K562 (cell line): ENCODE data around the gene TRIP6. TPM values are rescaled to one million over a fixed set of nuclear protein-coding genes. Genes with fewer than 3 reads are reported as not detected.

ENCODE experiments used
- ELK3 ChIP-seq: fragments of 450-650 bp; formaldehyde crosslinking; IDR thresholded peaks from 2 replicates; pipeline ENCODE4 v1.4.0; 2020; ENCODE audit warnings: mild to moderate bottlenecking
- KDM1A ChIP-seq, 2 experiments: fragments of 450-650 bp; IDR thresholded peaks; 2 replicates each; pipeline ENCODE4 v1.6.1; 2016; ENCODE audit warnings: mild to moderate bottlenecking in 2 of 2
- MAZ ChIP-seq, 2 experiments: fragments of 450-650 bp in 1 of 2; sonication (generic) in 1 of 2; formaldehyde crosslinking; IDR thresholded peaks in 1 of 2; conservative IDR thresholded peaks in 1 of 2; 2 replicates each; pipeline versions ENCODE4 v1.4.0 to v1.5.0; 2020; ENCODE audit warnings: mild to moderate bottlenecking in 1 of 2, missing genetic modification reagents in 1 of 2
- MBD2 ChIP-seq: sonication (generic); IDR thresholded peaks from 2 replicates; pipeline ENCODE4 v1.6.1; 2016; ENCODE audit warnings: low read depth, borderline replicate concordance
- NFE2 ChIP-seq: IDR thresholded peaks from 2 replicates; pipeline ENCODE4 v1.6.1; 2014; ENCODE audit warnings: antibody characterized with exemption, low read depth
- NFIC ChIP-seq: fragments of 450-650 bp; IDR thresholded peaks from 2 replicates; pipeline ENCODE4 v1.6.1; 2017; ENCODE audit warnings: mild to moderate bottlenecking, inconsistent platforms
- PHB2 ChIP-seq: fragments of 450-650 bp; IDR thresholded peaks from 2 replicates; pipeline ENCODE4 v1.6.1; 2017; ENCODE audit warnings: low read depth
- PYGO2 ChIP-seq: fragments of 450-650 bp; IDR thresholded peaks from 2 replicates; pipeline ENCODE4 v1.6.1; 2016; ENCODE audit warnings: mild to moderate bottlenecking, missing genetic modification characterization, moderate library complexity, missing compliant biosample characterization
- RHOXF2B ChIP-seq: fragments of 250-450 bp; sonication (Bioruptor Pico); conservative IDR thresholded peaks from 2 replicates; pipeline ENCODE4 v1.5.1; 2021
- SMARCC2 ChIP-seq: fragments of 450-650 bp; IDR thresholded peaks from 2 replicates; pipeline ENCODE4 v1.6.1; 2017; ENCODE audit warnings: antibody characterized with exemption, moderate library complexity, mild to moderate bottlenecking, low read depth
- USF2 ChIP-seq: sonication (generic); formaldehyde crosslinking; IDR thresholded peaks from 2 replicates; pipeline ENCODE4 v1.5.0; 2020; ENCODE audit warnings: missing genetic modification reagents
- ZNF436 ChIP-seq: fragments of 250-450, 450-650 bp; sonication (Bioruptor Pico); formaldehyde crosslinking; IDR thresholded peaks from 2 replicates; pipeline ENCODE4 v1.7.0; 2020; ENCODE audit warnings: mild to moderate bottlenecking
- ZSCAN29 ChIP-seq: fragments of 450-650 bp; IDR thresholded peaks from 2 replicates; pipeline ENCODE4 v1.6.1; 2017
- polyA plus RNA-seq, 8 experiments: library from polyadenylated mRNA; depleted of rRNA in 4 of 8; stranded (reverse) in 5 of 8; unstranded in 3 of 8; fragments of >200 nt; fragmentation: Nextera tagmentation in 2 of 8; fragmentation: Illumina TruSeq in 1 of 8; extraction: Ambion mirVana in 2 of 8; extraction: Trizol in 1 of 8; gene quantifications; 2 replicates each; pipeline versions ENCODE4 v1.2.1 to v1.2.3, GENCODE V29; 2011 to 2014; ENCODE audit warnings: inconsistent platforms in 1 of 8, missing spikeins in 1 of 8
- total RNA-seq, 7 experiments: library from RNA; depleted of rRNA in 6 of 7; stranded (reverse); fragments of >200 nt in 6 of 7; fragmentation: Illumina TruSeq in 2 of 7; extraction: Trizol in 2 of 7; gene quantifications; 2 replicates each; pipeline versions ENCODE4 v1.2.1 to v1.2.3, GENCODE V29; 2011 to 2021; ENCODE audit warnings: low replicate concordance in 1 of 7
- TF ChIP-seq, protein P1 (sequence below): sonication (generic); formaldehyde crosslinking; IDR thresholded peaks from 2 replicates; pipeline ENCODE4 v1.9.0; 2022; ENCODE audit warnings: mild to moderate bottlenecking, missing genetic modification reagents
- TF ChIP-seq, protein P2 (sequence below): fragments of 250-450 bp; sonication (Bioruptor Pico); IDR thresholded peaks from 2 replicates; pipeline ENCODE4 v1.5.1; 2021; ENCODE audit warnings: mild to moderate bottlenecking
- TF ChIP-seq, protein P3 (sequence below): fragments of 450-650 bp; IDR thresholded peaks from 2 replicates; pipeline ENCODE4 v1.6.1; 2016
- TF ChIP-seq, protein P4 (sequence below): sonication (generic); formaldehyde crosslinking; IDR thresholded peaks from 2 replicates; pipeline ENCODE4 v1.8.0; 2022; ENCODE audit warnings: missing genetic modification reagents, mild to moderate bottlenecking, borderline replicate concordance
- TF ChIP-seq, protein P5 (sequence below): fragments of 250-450 bp; sonication (Bioruptor Pico); IDR thresholded peaks from 2 replicates; pipeline ENCODE4 v1.5.0; 2021; ENCODE audit warnings: mild to moderate bottlenecking, borderline replicate concordance

TRIP6 gene
- total and polyA plus RNA-seq, 9 of the 15 experiments (the other 6 are each of a cell fraction or from before 2014, with no cell fraction given), result 5.9 to 141 (median 54.0) TPM

- TF ChIP-seq MBD2 (no peak), KDM1A (IDR thresholded peaks at IDR 0.05) (peak in 1 of 2 experiments; percentile 36; a peak in 1 of 4 replicates), RHOXF2B (CRISPR knock-in tag) (no peak), SMARCC2 (no peak), PHB2 (no peak), ELK3 (CRISPR knock-in tag) (no peak), PYGO2 (tag) (no peak), USF2 (CRISPR knock-in tag) (no peak), ZNF436 (CRISPR knock-in tag) (no peak), NFIC (peak; percentile 63), ZSCAN29 (no peak), MAZ (CRISPR knock-in tag; conservative IDR thresholded peaks at IDR 0.05 in 1 of 2, IDR thresholded peaks at IDR 0.05 in 1 of 2) (no peak), NFE2 (peak; percentile 34; the same call in 1 of the 2 replicates)
- TF ChIP-seq, protein P1, sequence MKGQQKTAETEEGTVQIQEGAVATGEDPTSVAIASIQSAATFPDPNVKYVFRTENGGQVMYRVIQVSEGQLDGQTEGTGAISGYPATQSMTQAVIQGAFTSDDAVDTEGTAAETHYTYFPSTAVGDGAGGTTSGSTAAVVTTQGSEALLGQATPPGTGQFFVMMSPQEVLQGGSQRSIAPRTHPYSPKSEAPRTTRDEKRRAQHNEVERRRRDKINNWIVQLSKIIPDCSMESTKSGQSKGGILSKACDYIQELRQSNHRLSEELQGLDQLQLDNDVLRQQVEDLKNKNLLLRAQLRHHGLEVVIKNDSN, result no peak
- TF ChIP-seq, protein P2, sequence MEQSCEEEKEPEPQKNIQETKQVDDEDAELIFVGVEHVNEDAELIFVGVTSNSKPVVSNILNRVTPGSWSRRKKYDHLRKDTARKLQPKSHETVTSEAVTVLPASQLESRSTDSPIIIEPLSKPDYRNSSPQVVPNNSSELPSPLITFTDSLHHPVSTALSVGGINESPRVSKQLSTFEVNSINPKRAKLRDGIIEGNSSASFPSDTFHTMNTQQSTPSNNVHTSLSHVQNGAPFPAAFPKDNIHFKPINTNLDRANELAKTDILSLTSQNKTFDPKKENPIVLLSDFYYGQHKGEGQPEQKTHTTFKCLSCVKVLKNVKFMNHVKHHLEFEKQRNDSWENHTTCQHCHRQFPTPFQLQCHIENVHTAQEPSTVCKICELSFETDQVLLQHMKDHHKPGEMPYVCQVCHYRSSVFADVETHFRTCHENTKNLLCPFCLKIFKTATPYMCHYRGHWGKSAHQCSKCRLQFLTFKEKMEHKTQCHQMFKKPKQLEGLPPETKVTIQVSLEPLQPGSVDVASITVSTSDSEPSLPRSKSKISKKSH (CRISPR knock-in tag), result no peak
- TF ChIP-seq, protein P3, sequence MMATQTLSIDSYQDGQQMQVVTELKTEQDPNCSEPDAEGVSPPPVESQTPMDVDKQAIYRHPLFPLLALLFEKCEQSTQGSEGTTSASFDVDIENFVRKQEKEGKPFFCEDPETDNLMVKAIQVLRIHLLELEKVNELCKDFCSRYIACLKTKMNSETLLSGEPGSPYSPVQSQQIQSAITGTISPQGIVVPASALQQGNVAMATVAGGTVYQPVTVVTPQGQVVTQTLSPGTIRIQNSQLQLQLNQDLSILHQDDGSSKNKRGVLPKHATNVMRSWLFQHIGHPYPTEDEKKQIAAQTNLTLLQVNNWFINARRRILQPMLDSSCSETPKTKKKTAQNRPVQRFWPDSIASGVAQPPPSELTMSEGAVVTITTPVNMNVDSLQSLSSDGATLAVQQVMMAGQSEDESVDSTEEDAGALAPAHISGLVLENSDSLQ, result no peak
- TF ChIP-seq, protein P4, sequence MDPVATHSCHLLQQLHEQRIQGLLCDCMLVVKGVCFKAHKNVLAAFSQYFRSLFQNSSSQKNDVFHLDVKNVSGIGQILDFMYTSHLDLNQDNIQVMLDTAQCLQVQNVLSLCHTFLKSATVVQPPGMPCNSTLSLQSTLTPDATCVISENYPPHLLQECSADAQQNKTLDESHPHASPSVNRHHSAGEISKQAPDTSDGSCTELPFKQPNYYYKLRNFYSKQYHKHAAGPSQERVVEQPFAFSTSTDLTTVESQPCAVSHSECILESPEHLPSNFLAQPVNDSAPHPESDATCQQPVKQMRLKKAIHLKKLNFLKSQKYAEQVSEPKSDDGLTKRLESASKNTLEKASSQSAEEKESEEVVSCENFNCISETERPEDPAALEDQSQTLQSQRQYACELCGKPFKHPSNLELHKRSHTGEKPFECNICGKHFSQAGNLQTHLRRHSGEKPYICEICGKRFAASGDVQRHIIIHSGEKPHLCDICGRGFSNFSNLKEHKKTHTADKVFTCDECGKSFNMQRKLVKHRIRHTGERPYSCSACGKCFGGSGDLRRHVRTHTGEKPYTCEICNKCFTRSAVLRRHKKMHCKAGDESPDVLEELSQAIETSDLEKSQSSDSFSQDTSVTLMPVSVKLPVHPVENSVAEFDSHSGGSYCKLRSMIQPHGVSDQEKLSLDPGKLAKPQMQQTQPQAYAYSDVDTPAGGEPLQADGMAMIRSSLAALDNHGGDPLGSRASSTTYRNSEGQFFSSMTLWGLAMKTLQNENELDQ (CRISPR knock-in tag), result no peak
- TF ChIP-seq, protein P5, sequence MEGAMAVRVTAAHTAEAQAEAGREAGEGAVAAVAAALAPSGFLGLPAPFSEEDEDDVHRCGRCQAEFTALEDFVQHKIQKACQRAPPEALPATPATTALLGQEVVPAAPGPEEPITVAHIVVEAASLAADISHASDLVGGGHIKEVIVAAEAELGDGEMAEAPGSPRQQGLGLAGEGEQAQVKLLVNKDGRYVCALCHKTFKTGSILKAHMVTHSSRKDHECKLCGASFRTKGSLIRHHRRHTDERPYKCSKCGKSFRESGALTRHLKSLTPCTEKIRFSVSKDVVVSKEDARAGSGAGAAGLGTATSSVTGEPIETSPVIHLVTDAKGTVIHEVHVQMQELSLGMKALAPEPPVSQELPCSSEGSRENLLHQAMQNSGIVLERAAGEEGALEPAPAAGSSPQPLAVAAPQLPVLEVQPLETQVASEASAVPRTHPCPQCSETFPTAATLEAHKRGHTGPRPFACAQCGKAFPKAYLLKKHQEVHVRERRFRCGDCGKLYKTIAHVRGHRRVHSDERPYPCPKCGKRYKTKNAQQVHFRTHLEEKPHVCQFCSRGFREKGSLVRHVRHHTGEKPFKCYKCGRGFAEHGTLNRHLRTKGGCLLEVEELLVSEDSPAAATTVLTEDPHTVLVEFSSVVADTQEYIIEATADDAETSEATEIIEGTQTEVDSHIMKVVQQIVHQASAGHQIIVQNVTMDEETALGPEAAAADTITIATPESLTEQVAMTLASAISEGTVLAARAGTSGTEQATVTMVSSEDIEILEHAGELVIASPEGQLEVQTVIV (CRISPR knock-in tag), result no peak
Measured at GRCh38 chr7:100863406-100863950, 3.7 kb upstream of the TRIP6 start (continued).
